Tibial artery (tissue), 4 donors: ENCODE data around the gene ARL15.

Experiments
- DNase-seq, 2 donors: peaks; one replicate each; pipeline ENCODE4 v3.0.0-alpha.2; 2019
- H3K27ac ChIP-seq, 2 donors: fragments of 200-600 bp; sonication (generic) in 1 of 2; 1 replicate in 1 of 2; 2 replicates in 1 of 2; pipeline ENCODE4 v1.5.1; 2018 to 2019; ENCODE audit warnings: mild to moderate bottlenecking in 1 of 2
- H3K27me3 ChIP-seq, 2 donors: fragments of 200-600 bp; sonication (generic) in 1 of 2; one replicate each; pipeline versions ENCODE4 v1.5.1 to v1.6.0; 2016 to 2019
- H3K36me3 ChIP-seq, 3 donors: fragments of 200-600 bp; sonication (generic) in 2 of 3; one replicate each; pipeline ENCODE4 v1.5.1; 2016 to 2019; ENCODE audit warnings: mild to moderate bottlenecking in 2 of 3
- H3K4me1 ChIP-seq, 4 donors: fragments of 200-600 bp; sonication (generic) in 2 of 4; 1 replicate in 3 of 4; 2 replicates in 1 of 4; pipeline ENCODE4 v1.5.1; 2016 to 2019
- H3K4me3 ChIP-seq, 2 donors: fragments of 200-600 bp; sonication (generic) in 1 of 2; 1 replicate in 1 of 2; 2 replicates in 1 of 2; pipeline ENCODE4 v1.5.1; 2018 to 2019; ENCODE audit warnings: mild to moderate bottlenecking in 2 of 2
- H3K9me3 ChIP-seq, 3 donors: fragments of 200-600 bp; sonication (generic) in 1 of 3; one replicate each; pipeline ENCODE4 v1.5.1; 2016 to 2019
- CTCF ChIP-seq, 2 experiments: fragments of 200-600 bp in 1 of 2; fragments of 450-650 bp in 1 of 2; IDR thresholded peaks; one replicate each; pipeline ENCODE4 v1.5.1; 2017 to 2019; ENCODE audit warnings: antibody characterized with exemption in 2 of 2, mild to moderate bottlenecking in 1 of 2, moderate library complexity in 1 of 2
- intact Hi-C: fragments of 100-400 bp; cut with DNase I; formaldehyde crosslinking; loops from one replicate; pipeline ENCODE4 v1.15.0; 2023; ENCODE audit warnings: low total_unique reads

Gene ARL15

GRCh38 chr5:54211912-54212311, 98.5 kb downstream of the ARL15 start:
- Histone ChIP-seq H3K9me3 (no peaks in the 10 kb centered on the region), H3K36me3 (no peaks in the 10 kb centered on the region), H3K27ac (no peak overlapping the region), H3K4me3 (no peak overlapping the region), H3K4me1 (peaks cover 0 to 20% (median 0%) of the 10 kb centered on the region in 4 donors), H3K27me3 (no peaks in the 10 kb centered on the region)
- intact Hi-C loops: no loop called here
- TF ChIP-seq CTCF (IDR thresholded peaks at IDR 0.05): no peak
- DNase-seq: no peak

GRCh38 chr5:54207566-54207965, 102.8 kb downstream of the ARL15 start:
- H3K36me3 ChIP-seq: no peaks in the 10 kb centered on the region
- no peak for TF ChIP-seq CTCF (IDR thresholded peaks at IDR 0.05)
- peaks cover 0 to 20% (median 0%) of the 10 kb centered on the region in 4 donors for H3K4me1 ChIP-seq
- H3K9me3 ChIP-seq: peaks cover 0 to 4% (median 0%) of the 10 kb centered on the region in 3 donors
- H3K27ac ChIP-seq: no peak overlapping the region
- intact Hi-C loops: no loop called here
- H3K4me3 ChIP-seq: no peak overlapping the region
- H3K27me3 ChIP-seq: no peaks in the 10 kb centered on the region
- no peak for DNase-seq

GRCh38 chr5:54206580-54207229, 103.7 kb downstream of the ARL15 start:
- DNase-seq: no peak
- Histone ChIP-seq H3K27me3 (no peaks in the 10 kb centered on the region), H3K27ac (no peak overlapping the region), H3K4me1 (peaks cover 0 to 16% (median 0%) of the 10 kb centered on the region in 4 donors), H3K4me3 (no peak overlapping the region), H3K9me3 (peaks cover 0 to 12% (median 0%) of the 10 kb centered on the region in 3 donors), H3K36me3 (no peaks in the 10 kb centered on the region)
- intact Hi-C loops: no loop called here
- TF ChIP-seq CTCF (IDR thresholded peaks at IDR 0.05): no peak

- H3K27me3 ChIP-seq: no peaks in the 10 kb centered on the region
- no peak for DNase-seq
- no peak overlapping the region for H3K4me3 ChIP-seq
- H3K9me3 ChIP-seq: peaks cover 0 to 12% (median 0%) of the 10 kb centered on the region in 3 donors
- H3K36me3 ChIP-seq: no peaks in the 10 kb centered on the region
- peaks cover 0 to 9% (median 0%) of the 10 kb centered on the region in 4 donors for H3K4me1 ChIP-seq
- TF ChIP-seq CTCF (IDR thresholded peaks at IDR 0.05): no peak
- H3K27ac ChIP-seq: no peak overlapping the region
- intact Hi-C loops: no loop called here
Measured at GRCh38 chr5:54205918-54206317, 104.5 kb downstream of the ARL15 start.

- H3K27ac ChIP-seq: no peak overlapping the region
- no peak for DNase-seq
- peaks cover 0 to 12% (median 0%) of the 10 kb centered on the region in 3 donors for H3K9me3 ChIP-seq
- TF ChIP-seq CTCF (IDR thresholded peaks at IDR 0.05): no peak
- H3K4me3 ChIP-seq: no peak overlapping the region
- peaks cover 0 to 4% (median 0%) of the 10 kb centered on the region in 4 donors for H3K4me1 ChIP-seq
- H3K36me3 ChIP-seq: no peaks in the 10 kb centered on the region
- intact Hi-C loops: no loop called here
- H3K27me3 ChIP-seq: no peaks in the 10 kb centered on the region
Measured at GRCh38 chr5:54205453-54205852, 104.9 kb downstream of the ARL15 start.
